Skeletal muscle satellite cell (primary cell): ENCODE results near the gene TMEM213. TPM values are rescaled to one million over a fixed set of nuclear protein-coding genes. Genes with fewer than 3 reads are reported as not detected.

Experiments
- H3K27me3 ChIP-seq: 2 replicates; pipeline ENCODE4 v1.7.0; 2013; ENCODE audit warnings: low read length; ENCODE audit not compliant: control insufficient read depth, insufficient read depth
- H3K36me3 ChIP-seq: 2 replicates; pipeline ENCODE4 v1.7.0; 2013; ENCODE audit warnings: mild to moderate bottlenecking, control low read depth, low read length; ENCODE audit not compliant: insufficient read depth
- H3K4me1 ChIP-seq: 2 replicates; pipeline ENCODE4 v1.7.0; 2013; ENCODE audit warnings: low read length; ENCODE audit not compliant: control insufficient read depth, insufficient read depth
- H3K4me2 ChIP-seq: 2 replicates; pipeline ENCODE4 v1.7.0; 2013; ENCODE audit warnings: mild to moderate bottlenecking, low read length
- H3K4me3 ChIP-seq: 2 replicates; pipeline ENCODE4 v1.7.0; 2013; ENCODE audit warnings: low read length
- H3K9ac ChIP-seq: 2 replicates; pipeline ENCODE4 v1.7.0; 2013; ENCODE audit warnings: mild to moderate bottlenecking, low read depth, low read length, moderate library complexity
- H3K9me3 ChIP-seq: replicated peaks from 2 replicates; pipeline ENCODE4 v1.7.0; 2013; ENCODE audit warnings: mild to moderate bottlenecking, control low read depth, low read length
- total RNA-seq: library from RNA; depleted of rRNA; stranded (reverse); fragments of >200 nt; gene quantifications from 2 replicates; pipeline ENCODE4 v1.2.3, GENCODE V29; 2012; rRNA removed

TMEM213 gene, protein sequence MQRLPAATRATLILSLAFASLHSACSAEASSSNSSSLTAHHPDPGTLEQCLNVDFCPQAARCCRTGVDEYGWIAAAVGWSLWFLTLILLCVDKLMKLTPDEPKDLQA
- total RNA-seq: not detected in 2 replicates

DNA sequence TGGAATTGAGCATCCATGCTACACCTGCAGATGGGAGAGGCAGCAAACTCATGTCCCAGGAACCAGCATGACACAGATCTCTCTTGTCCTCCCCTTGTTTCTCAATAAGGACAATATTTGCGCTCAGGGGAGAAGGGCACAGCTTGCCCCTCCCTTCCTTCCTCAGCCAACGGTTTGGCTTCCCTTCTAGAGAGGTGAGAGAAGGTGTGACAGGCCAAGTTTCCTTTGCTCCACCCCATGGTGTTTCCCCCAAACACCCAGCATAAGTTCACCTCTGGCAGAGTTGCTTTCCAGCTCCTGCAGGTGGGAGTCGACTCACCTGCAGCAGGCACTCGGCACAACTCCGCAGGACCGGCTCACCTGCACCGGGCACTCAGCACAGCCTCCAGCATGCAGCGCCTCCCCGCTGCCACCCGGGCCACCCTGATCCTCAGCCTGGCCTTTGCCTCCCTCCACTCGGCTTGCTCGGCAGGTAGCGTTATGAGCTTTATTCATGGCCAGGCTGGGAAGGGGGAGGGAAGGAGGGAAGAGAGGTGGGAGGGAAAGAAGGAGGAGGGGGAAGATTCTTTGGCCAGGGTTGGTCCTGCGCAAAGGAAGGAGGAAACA, at the start of gene TMEM213, which contains the start of gene ATP6V0A4:
Gene TMEM213, plus strand, starts transcription at position 280 of the 606 bp plus-strand sequence. Its CDS starts 111 bp downstream, at position 391.
Gene ATP6V0A4, minus strand, starts transcription at position 482 of the 606 bp plus-strand sequence. CDS start 26,949 bp downstream, outside the sequence.
- Histone ChIP-seq H3K9ac (no peak within 1 kb of the TSS), H3K36me3 (no peaks in the 10 kb centered on the region), H3K4me1 (no peaks in the 10 kb centered on the region), H3K27me3 (peaks cover 4% of the 10 kb centered on the region), H3K4me3 (no peak within 1 kb of the TSS), H3K4me2 (no peak within 1 kb of the TSS), H3K9me3 (no peaks in the 10 kb centered on the region)

DNA sequence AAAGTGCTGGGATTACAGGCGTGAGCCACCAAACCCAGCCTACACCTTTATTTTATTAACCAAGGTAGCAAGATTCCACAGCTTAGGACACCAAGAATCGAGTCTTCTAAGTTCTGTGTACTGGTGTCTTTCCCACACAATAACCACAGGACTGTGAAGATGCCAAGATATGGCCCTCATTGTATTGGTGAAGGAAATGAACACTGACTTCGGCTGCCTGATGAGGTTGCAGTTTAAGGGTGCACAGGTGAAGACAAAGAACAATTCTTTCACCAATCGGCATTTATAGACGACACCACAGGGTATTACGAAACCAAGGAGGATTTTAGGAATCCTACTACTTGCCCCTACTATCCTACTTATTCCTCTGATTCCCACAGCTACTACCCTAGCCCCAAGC, 49.1 kb upstream of the TMEM213 start:
- Histone ChIP-seq H3K9ac (no peak overlapping the region), H3K4me3 (no peak overlapping the region), H3K9me3 (no peaks in the 10 kb centered on the region), H3K4me2 (no peak overlapping the region), H3K4me1 (no peaks in the 10 kb centered on the region), H3K27me3 (no peaks in the 10 kb centered on the region), H3K36me3 (no peaks in the 10 kb centered on the region)

DNA sequence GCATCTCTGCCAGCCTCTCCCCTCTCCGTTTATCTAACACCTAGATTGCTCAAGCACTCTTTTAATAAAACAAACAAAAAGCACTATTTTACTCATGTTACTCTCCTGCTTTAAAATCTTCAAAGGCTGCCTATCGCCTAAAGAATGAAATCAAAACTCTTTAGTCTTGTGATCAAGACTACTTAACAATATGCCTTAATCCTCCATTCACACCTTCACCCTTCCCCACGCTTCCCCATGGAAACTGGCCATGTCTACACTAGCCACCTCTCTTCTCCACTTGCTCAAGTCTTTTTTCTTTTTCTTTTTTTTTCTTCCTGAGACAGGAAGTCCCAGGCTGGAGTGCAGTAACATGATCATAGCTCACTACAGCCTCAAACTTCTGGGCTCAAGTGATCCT, 47.8 kb upstream of the TMEM213 start:
- H3K4me1 ChIP-seq: no peaks in the 10 kb centered on the region
- no peaks in the 10 kb centered on the region for H3K9me3 ChIP-seq
- H3K4me3 ChIP-seq: no peak overlapping the region
- no peak overlapping the region for H3K9ac ChIP-seq
- no peaks in the 10 kb centered on the region for H3K27me3 ChIP-seq
- H3K36me3 ChIP-seq: no peaks in the 10 kb centered on the region
- H3K4me2 ChIP-seq: no peak overlapping the region

DNA sequence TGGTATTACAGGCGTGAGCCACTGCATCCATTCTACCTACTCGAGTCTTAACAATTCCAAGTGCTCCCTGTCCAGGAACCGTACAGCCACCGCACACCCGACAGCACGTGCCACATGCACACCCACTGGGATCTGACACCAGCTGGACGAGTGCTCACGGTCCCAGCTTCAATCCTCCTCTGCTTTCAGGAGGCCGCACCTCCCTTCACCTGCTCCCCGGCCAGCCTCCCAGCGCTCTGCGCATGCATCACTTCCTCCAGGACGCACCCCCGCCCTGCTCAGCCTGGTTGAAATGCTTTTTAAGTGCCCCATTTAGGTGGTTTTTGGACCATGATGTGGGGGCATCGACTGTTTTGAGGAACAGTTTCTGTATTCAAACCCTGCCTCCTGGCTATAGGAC, 47.3 kb upstream of the TMEM213 start:
- H3K4me3 ChIP-seq: no peak overlapping the region
- H3K4me2 ChIP-seq: no peak overlapping the region
- no peak overlapping the region for H3K9ac ChIP-seq
- H3K27me3 ChIP-seq: no peaks in the 10 kb centered on the region
- no peaks in the 10 kb centered on the region for H3K36me3 ChIP-seq
- no peaks in the 10 kb centered on the region for H3K4me1 ChIP-seq
- no peaks in the 10 kb centered on the region for H3K9me3 ChIP-seq

DNA sequence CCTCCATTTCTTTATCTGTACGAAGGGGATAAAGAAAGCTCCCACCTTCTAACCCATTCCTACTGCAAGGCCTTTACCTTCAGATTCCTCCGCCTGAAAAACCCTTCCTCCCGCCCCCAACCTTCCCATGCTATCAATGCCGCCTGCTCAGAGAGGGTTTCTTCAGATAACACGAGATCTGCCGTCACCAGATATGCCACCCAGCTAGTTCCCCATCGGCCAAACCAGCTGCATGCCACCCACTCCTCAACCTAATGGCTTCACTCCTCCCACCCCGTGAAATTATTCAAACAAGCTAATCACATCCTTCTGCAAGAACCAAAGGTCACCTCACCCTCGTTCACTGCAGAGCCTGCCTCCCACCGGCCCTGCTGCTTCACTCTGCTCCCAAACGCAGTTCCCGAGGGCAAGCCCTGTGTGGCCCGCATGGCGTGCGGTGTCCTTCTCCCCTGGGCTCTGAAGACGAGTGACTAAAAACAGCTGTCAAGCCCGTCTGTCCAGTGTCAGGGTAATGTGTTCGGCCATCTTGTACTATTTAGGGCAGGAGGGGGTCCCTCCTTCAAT, 46.8 kb upstream of the TMEM213 start:
- H3K4me3 ChIP-seq: no peak overlapping the region
- H3K9ac ChIP-seq: no peak overlapping the region
- no peaks in the 10 kb centered on the region for H3K36me3 ChIP-seq
- no peak overlapping the region for H3K4me2 ChIP-seq
- no peaks in the 10 kb centered on the region for H3K4me1 ChIP-seq
- H3K27me3 ChIP-seq: no peaks in the 10 kb centered on the region
- no peaks in the 10 kb centered on the region for H3K9me3 ChIP-seq

DNA sequence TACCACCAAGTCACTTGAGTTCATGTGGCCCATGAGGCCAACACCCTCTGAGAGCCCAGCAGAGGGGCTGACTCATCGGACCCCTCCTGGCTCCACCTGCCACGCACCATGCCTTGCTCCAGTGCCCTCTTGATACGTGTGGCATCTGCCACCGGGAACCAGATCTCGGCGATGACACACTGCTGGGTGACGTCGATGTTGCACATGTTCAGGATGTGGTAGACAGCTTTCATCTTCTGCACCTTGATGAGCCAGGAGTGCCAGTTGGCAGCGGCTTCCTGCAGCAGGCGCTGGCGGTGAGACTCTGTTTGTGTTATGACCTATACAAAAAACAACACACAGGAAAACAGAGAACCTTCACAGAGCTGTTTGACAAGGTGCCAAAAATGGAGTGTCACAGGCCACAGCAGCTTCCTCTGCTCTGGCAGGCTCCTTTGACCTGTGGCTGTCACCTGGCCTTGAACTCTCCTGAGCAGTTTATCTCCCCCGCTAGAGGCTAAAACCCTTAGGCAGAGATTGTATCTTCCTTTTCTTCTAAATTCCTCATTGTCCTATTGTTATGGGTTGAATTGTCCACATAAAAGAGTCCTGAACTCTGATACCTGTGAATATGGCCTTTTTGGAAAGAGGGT, 45.2 kb upstream of the TMEM213 start:
- Histone ChIP-seq H3K9ac (no peak overlapping the region), H3K9me3 (no peaks in the 10 kb centered on the region), H3K36me3 (no peaks in the 10 kb centered on the region), H3K4me1 (no peaks in the 10 kb centered on the region), H3K4me3 (no peak overlapping the region), H3K4me2 (no peak overlapping the region), H3K27me3 (no peaks in the 10 kb centered on the region)

DNA sequence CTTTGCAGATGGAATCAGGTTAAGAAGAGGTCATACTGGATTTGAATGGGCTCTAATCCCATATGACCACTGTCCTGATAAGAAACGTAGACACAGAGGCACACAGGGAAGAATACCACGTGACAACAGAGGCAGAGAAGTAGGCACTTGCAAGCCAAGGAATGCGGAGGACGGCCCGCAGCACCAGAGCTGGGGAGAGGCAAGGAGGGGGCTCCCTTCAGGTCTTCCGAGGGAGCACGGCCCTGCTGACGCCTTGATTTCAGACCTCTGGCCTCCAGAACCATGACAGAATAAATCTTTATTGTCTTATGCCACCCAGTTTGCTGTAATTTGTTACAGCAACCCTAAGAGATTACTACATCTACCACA, 44.7 kb upstream of the TMEM213 start:
- Histone ChIP-seq H3K4me2 (no peak overlapping the region), H3K9ac (no peak overlapping the region), H3K27me3 (no peaks in the 10 kb centered on the region), H3K36me3 (no peaks in the 10 kb centered on the region), H3K4me1 (no peaks in the 10 kb centered on the region), H3K4me3 (no peak overlapping the region), H3K9me3 (no peaks in the 10 kb centered on the region)

DNA sequence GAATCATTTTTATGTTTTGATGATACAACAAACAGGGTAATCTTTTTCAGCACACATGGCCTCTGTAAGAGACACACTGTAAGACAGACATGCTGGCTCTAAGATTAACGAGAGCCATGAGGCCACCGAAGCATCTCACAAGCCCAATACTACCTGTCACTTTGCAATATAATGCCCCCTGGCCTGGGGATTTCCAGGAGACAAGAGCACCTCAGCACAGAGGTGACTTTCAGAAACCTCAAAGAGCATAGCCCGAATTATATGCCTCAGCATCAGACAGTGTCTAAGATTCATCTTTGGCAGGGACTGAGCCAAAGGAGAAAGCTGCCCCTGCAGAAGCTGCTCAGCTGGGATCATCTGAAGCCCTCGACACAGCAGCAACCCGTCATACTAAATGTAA, 44.2 kb upstream of the TMEM213 start:
- Histone ChIP-seq H3K27me3 (no peaks in the 10 kb centered on the region), H3K36me3 (no peaks in the 10 kb centered on the region), H3K4me1 (no peaks in the 10 kb centered on the region), H3K9ac (no peak overlapping the region), H3K4me3 (no peak overlapping the region), H3K9me3 (no peaks in the 10 kb centered on the region), H3K4me2 (no peak overlapping the region)

DNA sequence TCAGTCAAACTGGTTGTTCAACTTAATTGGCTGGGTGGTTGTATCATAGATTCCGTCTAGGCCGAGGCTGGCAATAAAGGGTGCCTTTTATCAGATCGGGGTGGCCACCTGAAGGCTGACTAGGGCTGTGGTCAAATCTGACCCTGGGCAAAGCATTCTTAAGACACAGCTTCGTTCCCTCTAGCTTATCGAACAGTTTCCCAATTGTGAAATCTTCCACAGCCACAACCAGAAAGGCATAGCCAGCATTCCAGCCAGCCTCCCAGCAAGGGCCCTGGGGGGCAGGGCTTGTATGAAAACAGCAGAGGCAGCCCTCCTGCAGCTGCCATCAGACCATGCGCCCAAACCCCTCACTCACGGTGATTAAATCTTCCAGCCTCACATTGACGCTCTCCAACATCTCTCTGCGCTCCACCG, 42.5 kb upstream of the TMEM213 start:
- H3K4me3 ChIP-seq: no peak overlapping the region

DNA sequence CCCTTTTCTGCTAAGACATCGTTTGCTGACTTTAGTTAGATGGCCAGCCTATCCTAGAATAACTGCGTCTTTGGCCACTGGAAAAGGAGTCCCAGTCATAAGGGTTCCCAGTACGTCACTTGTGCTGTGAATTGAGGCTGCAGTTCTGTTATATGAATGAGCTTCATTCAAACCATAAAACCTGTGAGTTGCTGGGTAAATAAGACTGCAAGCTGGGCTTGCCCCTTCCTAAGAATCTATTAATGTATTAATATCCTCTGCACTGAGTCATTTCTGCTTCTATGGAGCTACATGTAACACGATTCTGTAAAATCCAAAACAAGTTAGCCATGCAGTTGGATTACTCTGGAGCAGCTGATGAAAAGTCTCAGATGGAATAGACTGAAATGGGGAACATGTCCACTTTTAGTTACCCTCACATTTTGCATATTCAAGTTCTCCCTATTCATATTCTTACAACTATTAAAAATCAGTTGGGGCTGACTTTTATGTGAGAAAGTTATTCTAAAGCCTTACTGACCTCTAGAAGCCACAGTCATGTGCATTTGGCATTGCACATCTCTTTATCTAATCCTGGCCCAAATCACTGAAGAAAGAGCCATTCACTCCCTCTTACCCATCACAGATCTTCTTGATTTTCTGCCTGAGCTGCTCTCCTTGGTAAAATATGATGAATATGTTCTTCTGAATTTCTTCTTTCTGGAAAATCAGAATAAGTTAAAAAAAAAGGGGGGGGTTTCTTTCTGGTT, 41.8 kb upstream of the TMEM213 start:
- Histone ChIP-seq H3K4me3 (no peak overlapping the region), H3K9ac (no peak overlapping the region), H3K27me3 (no peaks in the 10 kb centered on the region), H3K9me3 (no peaks in the 10 kb centered on the region), H3K4me1 (no peaks in the 10 kb centered on the region), H3K36me3 (no peaks in the 10 kb centered on the region), H3K4me2 (no peak overlapping the region)

More for the DNA sequence above, 42.5 kb upstream of the TMEM213 start:
- Histone ChIP-seq H3K4me2 (no peak overlapping the region), H3K9me3 (no peaks in the 10 kb centered on the region), H3K4me1 (no peaks in the 10 kb centered on the region), H3K36me3 (no peaks in the 10 kb centered on the region), H3K9ac (no peak overlapping the region), H3K27me3 (no peaks in the 10 kb centered on the region)

DNA sequence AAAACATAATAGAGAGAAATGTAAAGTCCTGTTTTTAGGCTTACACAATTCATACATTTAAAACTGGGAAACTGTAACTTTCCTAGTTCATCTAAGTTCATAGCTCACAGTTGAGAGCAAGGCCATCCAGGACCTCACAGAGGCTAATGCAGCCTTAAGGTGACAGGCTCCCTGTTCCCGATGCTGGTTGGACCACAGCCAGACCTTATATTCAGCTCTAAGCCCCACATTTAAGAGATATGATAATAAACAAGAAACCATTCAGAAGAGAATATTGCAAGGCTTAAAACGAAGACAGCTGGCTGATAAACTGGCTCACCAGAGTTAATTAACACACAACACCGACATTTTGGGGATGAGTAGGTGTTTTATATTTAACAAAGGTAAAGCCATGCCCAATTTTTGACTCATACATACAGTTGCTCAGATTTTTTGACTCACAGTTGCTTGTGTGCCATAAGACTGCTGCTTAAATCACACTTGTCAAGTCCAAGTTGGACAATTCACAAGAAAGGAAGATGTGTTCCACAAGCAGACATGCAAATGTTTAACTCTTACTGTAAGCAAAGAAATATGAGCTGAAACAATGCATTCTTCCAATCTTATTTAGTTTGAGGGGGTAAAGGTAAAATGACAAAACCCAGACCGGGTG, 41.1 kb upstream of the TMEM213 start:
- Histone ChIP-seq H3K4me3 (no peak overlapping the region), H3K36me3 (no peaks in the 10 kb centered on the region), H3K4me2 (no peak overlapping the region), H3K9ac (no peak overlapping the region), H3K27me3 (no peaks in the 10 kb centered on the region), H3K4me1 (no peaks in the 10 kb centered on the region), H3K9me3 (no peaks in the 10 kb centered on the region)
